NCI-H82 (cell line): ENCODE results near the gene CENPW.

ENCODE experiments used
- DNase-seq: peaks from one replicate; lab custom pipeline; 2025; lab: John Stamatoyannopoulos, UW

Gene CENPW

DNA sequence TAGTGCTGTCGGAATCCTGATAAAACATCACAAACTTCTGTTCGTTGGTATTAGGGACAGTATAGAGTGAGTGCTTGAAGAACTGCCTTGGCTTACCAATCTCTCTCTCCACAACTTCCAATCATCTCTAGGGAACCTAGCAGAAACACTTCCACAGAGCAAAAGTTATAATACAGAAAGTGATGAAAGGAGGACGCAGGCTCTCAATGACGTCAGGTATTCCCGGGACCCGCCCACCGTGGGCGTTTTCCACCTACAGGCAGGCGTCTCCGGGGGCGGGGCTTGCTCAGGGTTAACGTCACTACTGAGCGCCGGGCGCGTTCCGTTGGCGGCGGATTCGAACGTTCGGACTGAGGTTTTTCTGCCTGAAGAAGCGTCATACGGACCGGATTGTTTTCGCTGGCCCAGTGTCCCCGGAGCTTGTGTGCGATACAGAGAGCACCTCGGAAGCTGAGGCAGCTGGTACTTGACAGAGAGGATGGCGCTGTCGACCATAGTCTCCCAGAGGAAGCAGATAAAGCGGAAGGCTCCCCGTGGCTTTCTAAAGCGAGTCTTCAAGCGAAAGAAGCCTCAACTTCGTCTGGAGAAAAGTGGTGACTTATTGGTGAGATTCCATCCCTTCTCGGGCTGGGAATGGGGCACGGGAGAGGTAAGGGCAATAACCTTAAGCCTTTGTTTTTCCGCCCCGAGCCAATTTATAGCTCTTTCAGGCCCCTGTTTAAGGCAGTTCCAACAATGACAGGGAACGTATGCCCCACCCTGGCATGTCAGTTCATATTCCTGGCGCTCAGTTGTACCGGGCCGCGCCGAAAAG lies at the start of gene CENPW:
Gene CENPW (plus strand): TSS at position 320 of the 814 bp plus-strand sequence. CDS start 159 bp downstream, at position 479.
- DNase-seq = peak; percentile 94

DNA sequence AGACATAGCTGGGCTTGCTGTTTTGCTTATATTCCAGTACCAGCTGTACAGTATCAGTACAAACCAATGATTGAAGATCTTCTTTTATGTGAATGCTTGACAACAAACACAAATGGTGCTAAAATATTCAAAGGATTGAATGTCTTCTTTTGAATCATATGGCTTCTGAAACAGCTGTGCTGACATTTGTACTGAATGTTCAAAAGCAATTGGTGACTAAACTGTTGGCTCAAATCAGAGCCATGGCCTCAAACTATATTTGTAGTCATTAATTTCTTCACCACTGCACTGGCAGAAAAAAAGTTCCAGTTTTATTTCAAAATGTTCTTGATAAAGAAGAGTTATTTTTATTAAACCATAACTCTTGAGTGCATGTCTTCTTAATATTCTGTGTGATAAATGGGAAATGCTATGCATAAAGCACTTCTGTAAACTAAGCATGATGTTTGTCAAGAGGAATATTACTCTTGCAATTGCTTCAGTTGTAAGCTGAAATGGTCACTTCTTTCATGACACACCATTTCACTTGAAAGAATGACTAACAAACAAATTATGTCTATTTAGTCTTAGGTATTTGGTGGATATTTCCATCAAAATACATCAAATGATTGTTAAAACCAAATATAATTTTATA lies 45.9 kb upstream of the CENPW start:
- DNase-seq = no peak

DNA sequence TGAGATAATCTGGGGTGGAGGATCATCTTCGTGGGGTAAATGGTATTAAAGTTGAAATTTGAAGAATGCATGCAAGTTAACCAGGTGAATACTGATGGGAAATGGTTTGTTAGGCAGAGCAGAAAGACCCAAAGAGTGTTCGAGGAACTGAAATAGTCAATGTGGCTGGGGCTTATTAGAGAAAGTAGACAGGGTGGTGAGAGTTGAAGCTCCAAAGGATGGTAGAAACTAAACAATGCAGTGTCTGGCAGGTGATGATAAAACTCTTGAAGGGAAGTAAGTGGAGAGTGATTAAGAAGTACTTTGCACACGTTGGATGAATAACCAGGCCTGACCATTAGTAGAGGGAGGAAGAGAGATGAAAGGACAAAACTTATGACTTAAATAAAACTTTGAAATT lies 39.8 kb upstream of the CENPW start:
- DNase-seq = no peak

DNA sequence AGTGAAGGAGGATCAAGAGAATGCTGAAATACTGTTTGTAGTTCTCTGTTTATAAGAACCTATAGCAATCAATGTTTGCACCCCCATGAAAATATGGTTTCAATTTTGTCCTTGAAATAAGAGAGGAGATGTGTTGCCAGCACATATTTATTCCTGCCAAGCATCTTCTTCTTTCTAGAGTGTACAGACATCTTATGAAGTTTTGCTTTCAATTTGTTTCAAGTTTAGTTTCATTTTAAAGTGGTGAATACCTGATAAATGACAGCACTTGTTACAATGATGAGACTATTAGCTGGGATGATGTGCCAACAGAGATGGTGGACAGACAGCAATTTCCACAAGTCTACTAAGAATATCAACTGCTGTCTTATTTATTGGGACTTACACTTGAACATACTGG lies 39.2 kb upstream of the CENPW start:
- no peak for DNase-seq

DNA sequence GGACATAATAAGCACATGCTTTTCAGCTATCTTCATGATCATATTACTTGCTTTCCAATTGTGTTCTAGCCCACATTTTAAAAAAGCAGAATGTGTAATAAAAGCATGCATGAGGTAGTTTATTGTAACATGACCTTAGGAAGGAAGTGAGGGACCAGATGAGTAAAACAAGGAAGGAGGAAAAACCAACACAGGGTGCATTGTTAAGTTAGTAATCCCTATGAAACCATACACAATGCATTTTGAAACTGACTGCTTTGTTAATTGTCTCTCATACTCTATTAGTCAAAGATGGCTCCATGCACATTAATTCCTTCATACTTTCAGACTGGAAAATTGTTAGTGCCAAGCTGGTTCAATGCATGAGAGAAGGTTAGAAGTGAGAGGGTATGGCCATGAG lies 37.7 kb upstream of the CENPW start:
- no peak for DNase-seq

DNA sequence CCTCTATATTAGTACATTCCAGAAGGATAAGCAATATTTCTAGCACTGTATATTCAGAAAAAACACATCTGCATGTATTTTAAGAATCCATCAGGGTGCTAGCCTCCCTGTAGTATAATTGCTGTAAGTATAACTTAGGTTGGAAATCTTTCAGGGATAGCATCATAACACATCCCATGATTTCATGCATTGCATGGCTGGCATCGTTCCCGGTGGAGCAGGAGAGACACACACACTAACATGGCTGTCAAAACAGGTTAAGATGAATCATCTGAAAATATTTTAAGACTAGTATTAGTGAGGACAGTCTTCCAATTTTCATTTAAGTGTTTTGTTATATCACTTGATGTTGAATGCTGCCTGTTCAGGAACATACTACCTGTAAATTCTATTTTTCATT lies 32.1 kb upstream of the CENPW start:
- no peak for DNase-seq

DNA sequence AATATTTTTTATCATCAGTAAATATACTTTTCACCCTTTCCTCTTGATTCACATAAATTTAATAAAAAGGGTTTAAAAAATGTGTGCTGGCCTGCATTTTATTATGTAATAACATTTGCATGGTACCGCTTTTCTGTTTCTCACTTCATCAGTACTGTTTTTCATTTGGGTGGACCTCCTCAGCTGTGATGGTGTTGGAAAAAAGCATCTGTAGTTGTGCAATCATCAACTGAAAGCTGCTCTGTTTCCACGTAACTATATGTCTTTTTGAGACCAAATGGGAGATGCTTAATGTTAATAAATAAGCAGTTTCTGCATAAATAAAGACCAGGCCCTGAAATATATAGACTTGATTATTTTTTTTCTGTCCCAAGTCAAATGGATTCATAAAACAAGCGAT lies 31.6 kb upstream of the CENPW start:
- no peak for DNase-seq

DNA sequence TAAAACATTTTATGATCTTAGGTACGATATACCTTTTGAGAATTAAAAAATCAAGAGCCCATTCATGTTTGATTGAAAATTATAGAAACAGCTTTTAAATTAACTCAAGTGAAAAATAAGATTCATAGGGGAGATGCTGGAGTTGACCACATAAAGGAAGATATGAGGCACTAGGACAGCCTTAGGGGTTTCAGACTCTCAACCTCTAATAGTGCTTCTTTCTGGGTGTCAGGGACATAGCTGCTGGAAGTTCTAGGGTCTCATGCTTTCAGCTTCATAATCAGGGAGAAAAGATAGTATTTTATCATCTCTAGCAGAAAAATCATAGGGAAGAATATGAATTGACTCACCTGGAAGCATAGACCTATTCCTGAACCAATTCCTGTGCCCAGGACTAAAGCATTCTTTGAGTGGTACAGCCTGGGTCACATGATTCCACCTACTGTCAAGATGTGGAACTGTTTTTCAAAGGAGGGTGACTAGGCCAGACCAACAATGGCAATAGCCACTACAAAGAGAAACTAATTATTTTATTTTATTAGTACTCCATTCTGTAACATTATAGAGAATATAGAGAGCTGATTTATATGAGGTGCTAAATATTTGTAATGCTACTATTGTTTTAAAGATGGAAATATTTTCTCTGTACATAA lies 27.8 kb upstream of the CENPW start:
- DNase-seq = peak; percentile 54

DNA sequence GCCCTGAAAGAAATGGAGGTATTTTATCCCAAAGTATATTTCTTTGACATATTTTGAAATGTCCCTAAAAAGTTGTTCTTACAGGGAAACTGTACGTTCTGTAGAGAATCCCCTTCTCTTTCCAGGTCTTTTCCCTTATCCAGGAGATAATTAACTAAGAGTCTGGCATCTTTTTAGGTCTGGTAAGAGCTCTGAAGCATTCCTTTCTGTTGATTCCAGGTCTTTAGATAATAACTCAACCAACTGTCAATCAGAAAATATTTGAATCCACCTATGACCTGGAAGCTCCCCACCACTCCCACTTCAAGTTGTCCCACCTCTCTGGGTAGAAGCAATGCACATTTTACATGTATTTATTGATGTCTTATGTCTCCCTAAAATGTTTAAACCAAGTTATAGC lies 26.0 kb upstream of the CENPW start:
- DNase-seq = no peak

DNA sequence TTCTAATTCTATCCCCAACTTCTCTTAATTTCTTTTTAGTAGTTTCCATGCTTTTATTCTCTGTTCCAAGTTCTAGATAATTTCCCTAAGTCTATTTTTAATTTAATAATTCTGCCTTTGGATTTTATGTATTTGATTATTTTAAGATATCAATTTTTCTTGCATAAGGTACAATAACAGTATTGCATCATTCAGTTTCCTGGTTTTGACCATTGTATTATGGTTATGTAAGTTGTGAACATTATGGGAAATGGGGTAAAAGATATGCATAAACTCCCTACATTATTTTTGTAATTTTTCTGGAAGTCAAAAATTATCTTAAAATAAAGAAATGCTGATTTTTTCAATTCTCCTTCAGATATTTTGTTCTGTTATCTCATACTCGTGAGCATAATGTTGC lies 21.1 kb upstream of the CENPW start:
- DNase-seq = no peak

DNA sequence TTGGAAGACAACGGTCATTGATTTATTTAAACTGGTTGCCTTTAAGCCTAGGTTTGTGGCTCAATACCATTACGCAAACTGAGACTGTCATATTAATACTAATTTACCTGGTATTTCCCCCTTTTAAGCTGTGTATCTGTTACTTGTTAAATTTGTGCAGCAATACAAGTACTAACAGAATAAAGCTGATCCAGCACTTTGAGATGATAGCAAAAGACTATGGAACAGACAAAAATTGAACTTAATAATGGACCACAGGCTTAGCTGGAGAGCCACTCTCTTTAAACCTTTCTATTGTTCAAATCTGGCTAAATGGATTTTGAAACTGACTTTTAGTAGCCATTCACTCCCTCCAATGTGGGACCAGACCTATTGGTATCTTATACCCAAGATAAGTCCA lies 6.2 kb upstream of the CENPW start:
- no peak for DNase-seq

DNA sequence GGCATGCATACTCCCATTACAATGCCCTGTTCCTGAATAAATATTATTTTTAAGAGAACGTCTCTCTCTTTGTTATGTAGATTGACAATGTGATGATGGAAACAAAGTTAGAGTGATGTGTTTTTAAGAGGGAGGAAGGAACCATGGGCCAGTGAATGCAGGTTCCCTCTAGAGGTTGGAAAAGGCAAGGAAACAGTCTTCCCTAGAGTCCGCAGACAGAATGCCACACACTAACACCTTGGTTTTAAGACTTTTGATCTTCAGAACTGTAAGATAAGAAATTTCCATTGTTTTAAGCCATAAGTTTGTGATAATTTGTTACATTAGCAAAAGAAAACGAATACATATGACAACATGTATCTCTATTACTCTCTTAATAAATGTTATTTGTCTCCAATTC lies 4.7 kb upstream of the CENPW start:
- peak; percentile 4 for DNase-seq

DNA sequence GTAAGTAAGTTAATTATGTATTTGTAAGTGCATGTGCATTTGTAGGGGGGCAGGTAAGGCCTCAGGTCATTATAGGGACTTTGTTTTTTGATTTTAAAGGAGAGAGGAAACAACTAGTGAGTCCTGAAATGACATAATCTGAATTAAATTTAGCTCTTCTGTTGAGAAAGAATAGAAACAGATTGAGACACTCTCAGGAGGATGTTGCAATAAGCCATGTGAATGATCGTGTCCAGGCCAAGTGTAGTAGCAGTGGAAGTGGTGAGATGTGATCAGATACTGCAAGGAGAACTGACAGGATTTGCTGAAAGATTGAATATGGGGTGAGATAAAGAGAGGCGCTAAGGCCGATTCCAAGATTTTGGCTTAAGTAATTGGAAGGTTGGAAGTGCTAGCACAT lies 2.6 kb upstream of the CENPW start:
- DNase-seq = no peak

DNA sequence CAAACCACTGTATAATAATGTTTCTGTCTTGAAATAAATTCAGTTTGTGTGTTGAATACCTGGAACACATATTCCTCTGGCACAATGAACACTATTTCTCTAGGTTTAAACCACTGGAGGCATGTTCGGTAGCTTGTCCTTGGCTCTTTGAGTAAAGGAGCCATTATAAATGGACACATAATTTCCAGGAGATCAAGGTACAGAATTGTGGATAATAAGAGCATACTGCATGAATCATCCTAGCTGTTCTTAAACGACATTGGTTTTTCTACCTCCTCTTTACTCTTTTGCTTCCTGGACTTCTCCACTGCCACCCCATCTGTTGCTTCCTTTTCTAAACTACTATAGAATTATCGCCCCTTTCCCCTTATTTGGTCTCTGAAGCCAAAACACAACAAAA lies 1.2 kb downstream of the CENPW start:
- no peak for DNase-seq

DNA sequence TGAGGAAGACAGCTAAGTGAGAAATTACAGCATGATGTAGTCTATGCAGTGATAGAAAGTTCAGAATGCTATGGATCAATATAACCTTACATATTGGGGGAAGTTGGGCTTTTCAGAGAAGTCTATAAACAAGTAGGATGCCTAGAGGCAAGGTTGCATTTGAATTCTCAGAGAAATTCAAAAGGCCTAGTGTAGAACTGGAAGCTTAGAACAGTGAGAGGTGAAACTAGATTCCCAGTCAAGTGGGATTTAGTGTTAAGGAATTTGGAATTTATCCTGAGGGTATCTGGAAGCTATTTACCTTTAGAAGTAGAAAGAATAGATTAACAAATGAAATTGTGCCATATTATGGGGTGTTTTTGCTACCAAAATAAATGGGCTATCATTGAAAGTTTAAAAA lies 4.3 kb downstream of the CENPW start:
- no peak for DNase-seq

DNA sequence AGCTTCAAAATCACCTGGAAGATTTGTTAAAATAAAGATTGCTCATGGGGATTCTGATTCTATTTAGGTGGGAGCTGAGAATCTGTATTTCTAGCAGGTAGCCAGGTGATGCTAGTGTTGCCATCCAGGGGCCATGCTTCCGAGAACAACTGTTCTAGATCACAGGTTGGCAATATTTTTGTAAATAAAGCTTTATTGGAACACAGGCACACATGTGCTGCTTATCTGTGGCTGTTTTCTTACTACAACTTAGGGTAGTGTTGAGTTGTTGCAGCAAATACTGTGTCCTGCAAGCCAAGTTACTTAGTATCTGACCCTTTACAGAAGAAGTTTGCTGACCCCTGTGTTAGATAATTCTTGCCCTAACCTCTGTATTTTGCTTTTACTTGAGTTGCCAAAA lies 12.0 kb downstream of the CENPW start:
- DNase-seq = no peak

DNA sequence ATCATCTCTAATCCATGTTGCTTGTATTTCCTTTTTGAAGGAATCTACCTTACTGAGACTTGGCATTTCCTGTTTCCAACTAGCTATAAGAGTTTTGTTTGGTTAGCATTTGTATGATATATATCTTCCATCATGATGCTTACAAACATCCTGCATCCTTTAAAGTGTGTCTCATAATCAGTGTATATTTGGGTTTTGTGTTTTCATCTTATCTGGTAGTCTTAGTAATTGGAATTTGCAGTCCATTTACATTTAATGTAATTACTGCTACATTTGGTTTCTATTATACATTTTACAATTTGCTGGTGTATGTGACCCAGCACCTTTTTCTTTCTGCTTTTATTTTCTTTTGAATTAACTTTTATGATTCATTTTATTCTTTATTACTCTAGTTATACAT lies 12.6 kb downstream of the CENPW start:
- DNase-seq = no peak

DNA sequence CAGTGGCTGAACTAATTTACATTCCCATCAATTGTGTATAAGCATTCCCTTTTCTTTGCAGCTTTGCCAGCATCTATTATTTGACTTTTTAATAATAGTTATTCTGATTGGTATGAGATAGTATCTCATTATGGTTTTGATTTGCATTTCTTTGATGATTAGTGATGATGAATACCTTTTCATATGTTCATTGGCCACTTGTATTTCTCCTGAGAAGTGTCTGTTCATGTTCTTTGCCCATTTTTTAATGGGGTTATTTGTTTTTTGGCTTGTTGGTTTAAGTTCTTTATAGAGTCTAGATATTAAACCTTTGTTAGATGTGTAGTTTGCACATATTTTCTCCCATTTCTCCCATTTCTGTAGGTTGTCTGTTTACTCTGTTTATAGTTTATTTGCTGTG lies 16.6 kb downstream of the CENPW start:
- DNase-seq = no peak

DNA sequence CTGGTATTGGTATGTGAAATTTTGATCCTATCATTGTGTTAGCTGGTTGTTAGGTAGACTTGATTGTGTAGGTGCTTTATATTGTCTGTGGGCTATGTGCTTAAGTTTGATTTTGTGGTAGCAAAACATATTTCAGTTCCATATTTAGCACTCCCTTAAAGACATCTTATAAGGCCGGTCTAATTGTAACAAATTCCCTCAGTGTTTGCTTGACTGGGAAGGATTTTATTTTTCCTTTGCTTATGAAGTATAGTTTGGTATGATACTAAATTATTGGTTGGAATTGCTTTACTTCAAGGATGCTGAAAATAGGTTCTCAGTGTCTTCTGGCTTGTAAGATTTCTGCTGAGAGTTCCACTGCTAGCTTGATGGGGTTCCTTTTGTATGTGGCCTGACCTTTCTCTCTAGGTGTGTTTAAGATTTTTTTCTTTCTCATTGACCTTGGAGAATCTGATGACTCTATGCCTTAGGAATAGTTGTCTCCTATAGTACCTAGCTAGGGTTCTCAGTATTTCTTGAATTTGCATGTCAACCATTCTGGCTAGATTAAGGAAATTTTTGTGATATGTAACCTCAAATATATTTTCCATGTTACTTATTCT lies 20.1 kb downstream of the CENPW start:
- DNase-seq = no peak

DNA sequence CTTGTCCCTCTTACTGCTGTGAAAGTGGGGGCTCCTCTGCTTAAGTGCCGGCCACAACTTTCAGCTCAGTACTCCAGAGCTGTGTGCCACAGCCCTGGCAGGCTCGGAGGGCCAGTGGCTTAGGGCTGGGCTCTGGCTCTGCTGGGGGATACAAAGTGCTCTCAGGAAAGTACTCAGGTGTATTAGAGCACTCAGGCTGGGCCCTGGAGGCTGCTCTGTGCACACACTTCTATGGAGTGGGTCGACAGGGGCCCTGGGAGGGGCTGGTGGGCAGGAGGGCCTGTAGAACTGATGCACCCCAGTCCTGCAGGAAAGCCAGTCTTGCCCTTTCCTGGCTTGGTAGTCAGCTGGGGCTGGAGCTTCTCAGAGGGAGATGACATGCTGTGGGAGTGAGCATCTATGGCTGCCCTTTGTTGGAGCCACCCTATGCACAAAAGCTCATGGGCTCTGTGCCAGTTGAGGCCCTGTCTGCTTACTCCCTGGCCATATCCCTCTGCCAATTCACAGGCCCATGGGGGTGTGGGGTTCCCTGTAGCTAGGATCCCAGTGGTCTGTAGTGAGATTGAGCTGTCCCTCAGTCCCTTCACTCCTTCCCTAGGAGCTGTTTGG lies 22.0 kb downstream of the CENPW start:
- DNase-seq = no peak

DNA sequence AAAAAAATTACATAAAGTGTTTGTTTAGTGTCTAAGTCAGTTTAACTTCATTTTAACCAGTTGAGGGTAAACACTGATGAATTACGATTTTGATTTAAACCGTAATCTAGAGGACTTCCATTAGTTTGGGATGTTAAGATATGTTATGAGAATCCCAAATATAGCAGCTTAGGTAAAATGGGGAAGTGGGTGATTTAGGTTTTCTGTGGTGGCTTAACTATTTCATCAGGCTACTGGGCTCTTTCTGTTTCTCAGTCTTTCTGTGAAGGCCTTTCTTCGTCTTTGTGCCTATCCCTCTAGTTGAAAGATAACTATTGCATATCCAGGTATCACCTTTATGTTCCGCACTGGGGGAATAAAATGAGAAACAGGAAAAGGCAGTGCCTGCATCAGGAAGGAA lies 27.9 kb downstream of the CENPW start:
- no peak for DNase-seq

DNA sequence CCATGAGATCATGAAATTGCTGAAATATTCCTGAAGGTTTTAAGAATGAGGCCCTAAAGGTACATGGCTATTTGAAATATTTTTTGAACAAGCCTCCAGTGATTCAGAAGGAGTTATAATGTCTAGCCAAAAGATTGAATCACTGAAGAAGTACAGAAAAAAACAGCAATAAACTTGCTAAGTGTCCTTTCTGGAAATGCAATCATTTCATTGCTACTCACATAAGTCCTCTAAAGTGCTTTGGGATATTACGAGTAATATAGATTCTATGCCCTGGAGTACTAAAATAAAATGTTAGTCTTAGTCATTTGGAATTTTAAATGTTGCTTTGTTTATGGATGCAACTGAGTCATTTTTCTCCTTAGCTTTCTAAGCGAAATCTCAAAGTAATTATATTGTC lies 32.7 kb downstream of the CENPW start:
- no peak for DNase-seq

DNA sequence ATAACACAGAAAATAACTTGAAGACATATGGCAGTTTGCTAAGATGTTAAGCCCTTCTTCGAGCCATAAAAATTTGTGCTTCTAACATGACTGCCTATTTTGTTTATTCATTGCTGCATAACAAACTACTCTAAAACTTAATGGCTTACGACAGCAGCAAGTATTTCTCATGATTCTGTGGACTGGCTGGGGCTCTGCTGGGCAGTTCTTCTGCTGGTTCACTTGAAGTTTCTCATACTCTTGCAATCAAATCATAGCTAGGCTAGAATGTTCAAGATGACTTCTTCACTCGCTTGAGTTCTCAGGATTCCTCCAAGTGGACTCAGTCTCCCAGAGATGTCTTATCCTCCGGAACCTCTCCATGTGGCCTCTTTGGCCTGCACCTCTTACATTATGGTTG lies 33.4 kb downstream of the CENPW start:
- DNase-seq = no peak
